ENCODE data around the gene C9orf50.
A peak's percentile ranks its signal among the peaks of the same experiment; 100 is the strongest.
"Not testable (repeated sequence)": the region's sequence is repeated elsewhere in the genome, so short reads cannot be mapped to it uniquely, and the experiment has no call there.

C9orf50 gene

GRCh38 chr9:129596541-129597331, 24.2 kb downstream of the C9orf50 start:
- no peak for FAIRE-seq
- no peak for DNase-seq (ENCODE audit: insufficient read length, low spot score)
- TF ChIP-seq POLR2A (IDR thresholded peaks at IDR 0.05; ENCODE audit: low read depth, low read length): no peak
- TF ChIP-seq PAX5 (IDR thresholded peaks at IDR 0.05; ENCODE audit: insufficient read depth, low read length, severe bottlenecking): no peak
- TF ChIP-seq TAF1 (IDR thresholded peaks at IDR 0.05; ENCODE audit: low read depth, low read length): no peak
- TF ChIP-seq POLR2AphosphoS5 (IDR thresholded peaks at IDR 0.05; ENCODE audit: low read depth, low read length): no peak
- TF ChIP-seq POU2F2 (IDR thresholded peaks at IDR 0.05; ENCODE audit: low read depth, low read length): no peak
- TF ChIP-seq SPI1 (IDR thresholded peaks at IDR 0.05; ENCODE audit: low read depth, low read length): no peak

DNA sequence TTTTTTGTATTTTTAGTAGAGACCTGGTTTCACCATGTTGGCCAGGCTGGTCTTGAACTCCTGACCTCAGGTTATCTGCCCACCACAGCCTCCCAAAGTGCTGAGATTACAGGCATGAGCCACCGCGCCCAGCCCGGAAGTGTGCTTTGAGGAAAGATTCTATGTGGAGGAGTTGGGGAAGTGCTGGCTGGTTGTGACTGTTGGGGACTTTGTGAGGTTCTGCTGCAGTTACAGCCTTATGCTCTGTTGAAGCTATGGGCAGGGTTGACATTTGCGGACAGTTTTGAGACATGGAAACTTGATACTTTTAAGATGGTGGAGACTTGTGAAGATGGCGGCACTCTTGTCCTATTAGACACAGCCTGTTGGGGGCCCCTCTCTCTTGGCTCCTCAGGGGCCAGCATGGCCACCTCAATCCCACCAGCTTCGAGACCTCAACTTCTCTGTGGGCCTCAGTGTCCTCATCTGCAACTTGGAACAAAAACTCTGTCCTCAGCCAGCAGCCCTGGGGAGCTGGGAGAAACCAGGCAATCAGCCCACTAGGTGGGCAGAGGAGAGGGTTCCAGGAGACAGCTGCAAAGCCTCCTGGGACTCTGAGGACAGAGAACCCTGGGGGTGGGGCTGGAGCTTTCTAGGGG, 24.9 kb downstream of the C9orf50 start:
- no peak for DNase-seq (ENCODE audit: insufficient read length, low spot score)
- TF ChIP-seq TAF1 (IDR thresholded peaks at IDR 0.05; ENCODE audit: low read depth, low read length): no peak
- TF ChIP-seq POLR2AphosphoS5 (IDR thresholded peaks at IDR 0.05; ENCODE audit: low read depth, low read length): no peak
- no peak for TF ChIP-seq PAX5 (IDR thresholded peaks at IDR 0.05; ENCODE audit: insufficient read depth, low read length, severe bottlenecking)
- no peak for TF ChIP-seq POLR2A (IDR thresholded peaks at IDR 0.05; ENCODE audit: low read depth, low read length)
- no peak; the same call in 1 of the 2 replicates for TF ChIP-seq SPI1 (IDR thresholded peaks at IDR 0.05; ENCODE audit: low read depth, low read length)
- TF ChIP-seq POU2F2 (IDR thresholded peaks at IDR 0.05; ENCODE audit: low read depth, low read length): no peak
- no peak for FAIRE-seq

DNA sequence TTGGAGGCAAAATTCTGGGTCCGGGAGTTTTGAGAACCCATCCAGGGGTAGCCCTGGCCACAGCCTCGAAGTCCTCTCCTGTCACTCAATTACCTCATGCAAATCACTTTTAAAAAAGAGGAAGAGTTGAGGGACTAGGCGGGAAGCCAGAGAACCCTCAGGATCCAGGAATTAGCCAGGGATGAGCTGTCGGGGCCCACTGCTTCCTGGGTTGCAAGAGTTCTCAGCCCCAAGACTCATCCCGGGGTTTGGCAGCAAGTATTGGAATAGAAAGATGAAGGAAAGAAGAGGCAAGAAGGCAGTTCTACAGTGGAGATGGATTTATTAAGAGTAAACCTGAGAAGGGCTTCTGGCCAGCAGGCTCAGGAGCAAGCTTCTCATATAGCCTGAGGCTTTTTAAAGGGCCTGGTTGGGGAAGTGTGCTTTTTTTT, 25.6 kb downstream of the C9orf50 start:
- TF ChIP-seq POLR2A (IDR thresholded peaks at IDR 0.05; ENCODE audit: low read depth, low read length) (no peak), PAX5 (IDR thresholded peaks at IDR 0.05; ENCODE audit: insufficient read depth, low read length, severe bottlenecking) (no peak), TAF1 (IDR thresholded peaks at IDR 0.05; ENCODE audit: low read depth, low read length) (no peak), SPI1 (IDR thresholded peaks at IDR 0.05; ENCODE audit: low read depth, low read length) (0 out of 2 replicates have a peak, but pooled peaks have one; percentile 2)
- FAIRE-seq (no peak), DNase-seq (ENCODE audit: insufficient read length, low spot score) (no peak)

DNA sequence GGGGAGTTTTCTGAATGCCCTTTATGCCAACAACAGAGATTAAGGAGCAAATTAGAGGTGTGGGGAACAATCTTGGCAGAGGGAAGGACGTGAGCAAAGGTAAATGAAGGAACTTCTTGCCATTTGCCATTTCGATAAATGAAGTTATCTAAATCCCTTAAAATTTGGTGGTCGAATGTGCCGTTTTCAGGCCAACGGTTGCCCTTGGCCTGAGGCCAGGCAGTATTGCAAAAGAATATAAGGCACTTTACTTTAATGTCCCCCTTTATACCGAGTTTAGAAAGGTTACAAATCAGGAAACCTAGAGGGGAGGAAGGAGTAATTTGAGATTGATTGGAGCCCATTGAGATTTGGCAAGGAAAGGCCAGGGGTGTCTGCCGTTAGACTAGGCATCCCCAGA, 26.3 kb downstream of the C9orf50 start:
- FAIRE-seq: no peak
- no peak for DNase-seq (ENCODE audit: insufficient read length, low spot score)
- TF ChIP-seq POLR2AphosphoS5 (IDR thresholded peaks at IDR 0.05; ENCODE audit: low read depth, low read length): no peak
- no peak for TF ChIP-seq POLR2A (IDR thresholded peaks at IDR 0.05; ENCODE audit: low read depth, low read length)
- no peak for TF ChIP-seq SPI1 (IDR thresholded peaks at IDR 0.05; ENCODE audit: low read depth, low read length)
- no peak for TF ChIP-seq PAX5 (IDR thresholded peaks at IDR 0.05; ENCODE audit: insufficient read depth, low read length, severe bottlenecking)
- no peak for TF ChIP-seq TAF1 (IDR thresholded peaks at IDR 0.05; ENCODE audit: low read depth, low read length)
- TF ChIP-seq POU2F2 (IDR thresholded peaks at IDR 0.05; ENCODE audit: low read depth, low read length): no peak

- not testable (repeated sequence) for DNase-seq (ENCODE audit: insufficient read length, low spot score); FAIRE-seq
These were observed 28.1 kb downstream of the C9orf50 start for GRCh38 chr9:129592790-129593189.

GRCh38 chr9:129591916-129592315, 29.0 kb downstream of the C9orf50 start:
- TF ChIP-seq POLR2A (IDR thresholded peaks at IDR 0.05; ENCODE audit: low read depth, low read length) (no peak), POLR2AphosphoS5 (IDR thresholded peaks at IDR 0.05; ENCODE audit: low read depth, low read length) (no peak), PAX5 (IDR thresholded peaks at IDR 0.05; ENCODE audit: insufficient read depth, low read length, severe bottlenecking) (no peak), TAF1 (IDR thresholded peaks at IDR 0.05; ENCODE audit: low read depth, low read length) (no peak), SPI1 (IDR thresholded peaks at IDR 0.05; ENCODE audit: low read depth, low read length) (no peak), POU2F2 (IDR thresholded peaks at IDR 0.05; ENCODE audit: low read depth, low read length) (no peak)
- no peak for FAIRE-seq
- no peak for DNase-seq (ENCODE audit: insufficient read length, low spot score)

DNA sequence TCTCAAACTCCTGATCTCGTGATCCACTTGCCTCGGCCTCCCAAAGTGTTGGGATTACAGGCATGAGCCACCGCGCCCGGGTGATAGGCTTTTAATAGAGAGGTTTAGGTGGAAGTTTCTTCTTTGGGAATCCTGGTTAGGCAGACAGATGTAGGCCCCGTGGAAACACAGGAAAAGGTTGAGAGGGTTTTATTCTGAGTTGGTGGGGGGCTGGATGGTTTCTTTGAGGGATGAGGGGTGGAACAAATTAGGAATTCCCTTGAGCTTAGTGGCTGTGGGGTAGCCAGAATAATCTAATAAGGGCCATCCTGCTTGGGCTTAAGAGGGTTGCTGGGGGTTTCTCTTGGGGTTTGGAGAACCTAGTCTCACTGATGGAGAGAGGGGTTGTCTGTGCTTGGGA, 30.4 kb downstream of the C9orf50 start:
- FAIRE-seq: no peak
- no peak for TF ChIP-seq POLR2A (IDR thresholded peaks at IDR 0.05; ENCODE audit: low read depth, low read length)
- no peak for TF ChIP-seq TAF1 (IDR thresholded peaks at IDR 0.05; ENCODE audit: low read depth, low read length)
- TF ChIP-seq SPI1 (IDR thresholded peaks at IDR 0.05; ENCODE audit: low read depth, low read length): no peak
- no peak for TF ChIP-seq PAX5 (IDR thresholded peaks at IDR 0.05; ENCODE audit: insufficient read depth, low read length, severe bottlenecking)
- no peak for TF ChIP-seq POLR2AphosphoS5 (IDR thresholded peaks at IDR 0.05; ENCODE audit: low read depth, low read length)
- no peak for TF ChIP-seq POU2F2 (IDR thresholded peaks at IDR 0.05; ENCODE audit: low read depth, low read length)
- no peak for DNase-seq (ENCODE audit: insufficient read length, low spot score)

- FAIRE-seq (no peak), DNase-seq (ENCODE audit: insufficient read length, low spot score) (no peak)
- TF ChIP-seq POU2F2 (IDR thresholded peaks at IDR 0.05; ENCODE audit: low read depth, low read length) (no peak), POLR2AphosphoS5 (IDR thresholded peaks at IDR 0.05; ENCODE audit: low read depth, low read length) (no peak), SPI1 (IDR thresholded peaks at IDR 0.05; ENCODE audit: low read depth, low read length) (no peak), TAF1 (IDR thresholded peaks at IDR 0.05; ENCODE audit: low read depth, low read length) (no peak), PAX5 (IDR thresholded peaks at IDR 0.05; ENCODE audit: insufficient read depth, low read length, severe bottlenecking) (no peak), POLR2A (IDR thresholded peaks at IDR 0.05; ENCODE audit: low read depth, low read length) (no peak)
These were observed 33.2 kb downstream of the C9orf50 start for GRCh38 chr9:129587487-129588262.

- TF ChIP-seq POU2F2 (IDR thresholded peaks at IDR 0.05; ENCODE audit: low read depth, low read length) (no peak), TAF1 (IDR thresholded peaks at IDR 0.05; ENCODE audit: low read depth, low read length) (no peak), SPI1 (IDR thresholded peaks at IDR 0.05; ENCODE audit: low read depth, low read length) (no peak), POLR2AphosphoS5 (IDR thresholded peaks at IDR 0.05; ENCODE audit: low read depth, low read length) (no peak), POLR2A (IDR thresholded peaks at IDR 0.05; ENCODE audit: low read depth, low read length) (no peak), PAX5 (IDR thresholded peaks at IDR 0.05; ENCODE audit: insufficient read depth, low read length, severe bottlenecking) (no peak)
These were observed 34.2 kb downstream of the C9orf50 start for GRCh38 chr9:129586685-129587084.

More at GRCh38 chr9:129586685-129587084, 34.2 kb downstream of the C9orf50 start:
- FAIRE-seq (peak; percentile 55), DNase-seq (ENCODE audit: insufficient read length, low spot score) (no peak)

All from GM12891 (cell line).